Aorta (tissue), 5 donors: ENCODE data around the gene NR6A1. TPM values are rescaled to one million over a fixed set of nuclear protein-coding genes. Genes with fewer than 3 reads are reported as not detected.

Source experiments
- ATAC-seq: fragments of 200-7000 bp; cut with Tn5 transposase; one replicate; pipeline ENCODE4 v1.9.1; 2022; ENCODE audit warnings: moderate library complexity; ENCODE audit not compliant: low FRiP score
- DNase-seq, 2 donors: peaks; one replicate each; pipeline ENCODE4 v3.0.0-alpha.2; 2020
- H3K27ac ChIP-seq, 2 donors: one replicate each; pipeline ENCODE4 v1.5.1; 2013; ENCODE audit warnings: low read length in 2 of 2, mild to moderate bottlenecking in 2 of 2, moderate library complexity in 2 of 2, control low read depth in 1 of 2, inconsistent platforms in 1 of 2, low read depth in 1 of 2
- H3K27me3 ChIP-seq, 2 donors: one replicate each; pipeline ENCODE4 v1.6.1; 2013; ENCODE audit warnings: control low read depth in 1 of 2, low read length in 1 of 2, mild to moderate bottlenecking in 1 of 2, moderate library complexity in 1 of 2; ENCODE audit not compliant: insufficient read depth in 2 of 2, control insufficient read depth in 1 of 2
- H3K36me3 ChIP-seq, 2 donors: one replicate each; pipeline ENCODE4 v1.6.1; 2013; ENCODE audit warnings: control low read depth in 1 of 2, low read length in 1 of 2, mild to moderate bottlenecking in 1 of 2; ENCODE audit not compliant: insufficient read depth in 2 of 2, control insufficient read depth in 1 of 2
- H3K4me1 ChIP-seq, 2 donors: one replicate each; pipeline ENCODE4 v1.6.1; 2013; ENCODE audit warnings: low read length in 2 of 2, control low read depth in 1 of 2, mild to moderate bottlenecking in 1 of 2, moderate library complexity in 1 of 2; ENCODE audit not compliant: insufficient read depth in 2 of 2, control insufficient read depth in 1 of 2
- H3K4me3 ChIP-seq, 2 donors: one replicate each; pipeline ENCODE4 v1.5.1; 2013; ENCODE audit warnings: low read length in 2 of 2, control low read depth in 1 of 2, mild to moderate bottlenecking in 1 of 2
- H3K9me3 ChIP-seq: one replicate; pipeline ENCODE4 v1.6.1; 2013; ENCODE audit warnings: mild to moderate bottlenecking, low read length; ENCODE audit not compliant: control insufficient read depth
- WGBS, 2 donors: extraction: QIAGEN DNeasy Blood & Tissue Kit; methylation state at CpG; one replicate each; pipeline ENCODE4 v1.1.7; 2013; 5-methylcytosine and 5-hydroxymethylcytosine counted together
- intact Hi-C, 2 donors: fragments of 100-400 bp; cut with DNase I; formaldehyde crosslinking; loops; one replicate each; pipeline versions ENCODE4 v1.14.2 to v1.15.0; 2022
- polyA plus RNA-seq, 2 donors: library from polyadenylated mRNA; stranded (reverse); fragments of 200-250 nt; gene quantifications; one replicate each; pipeline ENCODE4 v1.2.3, GENCODE V29; 2013
- total RNA-seq, 2 donors: library from RNA; stranded (reverse); fragmentation: NEBNext Ultra II Directional; extraction: Animal tissue kit (Norgen Biotek cat#: 25700); gene quantifications; one replicate each; pipeline ENCODE4 v1.2.1, GENCODE V29; 2021
- donor health status: healthy with polysubstance abuse.
- donor health status: Bipolar disorder and iron deficiency.
- donor health status: DM: no; HTN: no; CAD: no.
- donor health status: DM: no; HTN: no; CAD: no.
- donor health status: DM: yes; HTN: yes; CAD: no.

NR6A1 gene
- total and polyA plus RNA-seq, 4 donors: 0.26 to 1.6 (median 0.46) TPM

DNA sequence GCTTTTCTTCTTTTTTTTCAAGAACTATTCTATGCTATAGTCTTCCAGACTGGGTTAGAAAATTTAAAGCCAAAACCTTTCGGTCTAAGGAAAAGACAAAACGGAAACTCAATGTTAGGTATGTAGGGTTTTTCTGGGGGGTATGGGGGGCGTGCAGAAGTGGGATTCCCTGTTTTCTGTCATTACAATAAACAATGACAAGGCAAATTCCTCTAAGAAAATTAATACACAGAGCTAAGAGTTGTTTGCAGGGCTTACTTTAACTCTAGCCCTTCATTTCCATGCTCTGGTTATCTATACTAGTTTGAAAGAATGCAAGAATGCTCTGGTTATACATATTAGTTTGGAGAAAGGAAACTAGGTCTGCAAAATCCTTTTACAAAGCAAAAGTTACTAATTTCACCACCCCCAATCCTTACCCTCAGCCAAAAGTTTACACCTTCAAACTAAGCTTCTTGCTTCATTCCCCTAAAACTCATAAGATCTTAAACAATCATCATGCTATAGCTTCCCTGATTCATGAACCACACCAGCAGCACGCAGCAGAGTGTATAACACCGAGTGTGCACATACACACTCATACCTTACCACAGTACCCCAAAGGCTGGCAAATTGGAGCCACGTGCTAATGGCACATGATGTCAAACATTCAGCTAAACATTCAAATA is 174.8 kb downstream of the NR6A1 start:
- no peaks in the 10 kb centered on the region for H3K27me3 ChIP-seq
- WGBS, 2 donors: 74 to 79% methylated on average over 6 of the region's 6 CpGs
- no peak overlapping the region for H3K4me3 ChIP-seq
- no peak for DNase-seq
- H3K27ac ChIP-seq: no peak overlapping the region
- no peak for ATAC-seq
- H3K9me3 ChIP-seq: peaks cover 2% of the 10 kb centered on the region
- intact Hi-C loops: no loop called here
- no peaks in the 10 kb centered on the region for H3K4me1 ChIP-seq
- no peaks in the 10 kb centered on the region for H3K36me3 ChIP-seq

DNA sequence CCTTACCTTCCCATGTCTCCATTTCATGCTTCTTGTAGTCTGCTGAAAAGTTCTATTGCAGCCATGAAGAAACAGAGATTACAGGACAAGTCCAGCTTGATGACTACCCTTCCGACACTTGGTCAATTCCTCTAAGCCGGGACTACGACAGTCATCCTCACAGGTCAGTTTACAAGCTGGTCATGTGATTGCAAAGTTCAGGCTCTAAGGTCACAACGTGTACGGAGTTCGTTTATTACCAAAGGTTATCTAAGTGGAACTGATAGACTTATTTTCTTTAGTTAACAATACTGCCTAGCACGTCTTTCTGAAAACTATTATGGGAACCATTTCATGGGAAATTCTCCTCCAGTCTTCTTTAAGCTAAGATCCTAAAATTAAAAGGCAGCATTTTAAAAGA is 175.4 kb downstream of the NR6A1 start:
- intact Hi-C loops: no loop called here
- ATAC-seq (no peak), DNase-seq (no peak)
- Histone ChIP-seq H3K4me3 (no peak overlapping the region), H3K27ac (no peak overlapping the region), H3K36me3 (no peaks in the 10 kb centered on the region), H3K9me3 (peaks cover 2% of the 10 kb centered on the region), H3K27me3 (no peaks in the 10 kb centered on the region), H3K4me1 (no peaks in the 10 kb centered on the region)
- WGBS, 2 donors: 75 to 78% methylated on average over 7 of the region's 7 CpGs

DNA sequence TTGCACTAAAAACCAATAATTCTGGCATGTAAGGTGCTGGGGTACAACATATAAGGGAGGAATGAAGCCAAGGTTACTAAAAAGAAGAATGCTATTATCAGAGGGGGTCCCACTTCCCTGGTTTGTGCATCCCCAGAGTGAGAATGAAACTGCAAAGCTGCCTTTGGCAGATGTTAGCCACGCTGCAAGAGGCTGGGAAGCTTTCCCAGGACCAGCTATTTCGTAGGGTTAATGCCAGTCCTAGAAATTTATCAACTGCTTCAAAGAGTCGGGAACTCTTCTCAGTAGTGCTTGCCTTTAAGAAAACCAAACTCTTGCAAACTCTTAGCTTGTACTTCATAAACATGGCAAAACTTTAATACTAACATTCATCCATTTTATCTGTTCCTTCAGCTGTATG is 176.4 kb downstream of the NR6A1 start:
- Histone ChIP-seq H3K27ac (no peak overlapping the region), H3K27me3 (no peaks in the 10 kb centered on the region), H3K9me3 (peaks cover 2% of the 10 kb centered on the region), H3K4me3 (no peak overlapping the region), H3K36me3 (no peaks in the 10 kb centered on the region), H3K4me1 (no peaks in the 10 kb centered on the region)
- 15 to 22% methylated on average over 3 of the region's 3 CpGs for WGBS, 2 donors
- DNase-seq (no peak), ATAC-seq (no peak)
- intact Hi-C loops: no loop called here

DNA sequence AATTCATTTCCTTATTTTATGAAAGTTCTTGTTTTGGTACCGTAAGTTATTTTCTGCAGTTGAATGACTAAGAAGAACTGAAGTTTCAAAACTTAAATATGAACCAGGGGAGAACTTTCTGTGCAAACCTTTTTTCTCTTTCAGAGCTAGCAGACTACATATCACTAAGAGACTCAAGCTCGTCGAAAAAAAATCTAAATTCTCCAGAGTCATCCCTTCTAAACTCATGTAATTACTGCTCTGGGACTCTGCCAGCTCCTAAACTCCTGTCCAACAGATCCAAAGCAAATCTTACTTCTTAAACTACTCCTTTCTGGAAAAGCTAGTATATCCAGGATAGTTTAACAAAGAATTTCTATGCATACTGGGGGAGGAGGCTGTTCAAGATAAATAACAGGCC is 176.9 kb downstream of the NR6A1 start:
- H3K27me3 ChIP-seq: no peaks in the 10 kb centered on the region
- intact Hi-C loops: no loop called here
- H3K9me3 ChIP-seq: peaks cover 2% of the 10 kb centered on the region
- DNase-seq (no peak), ATAC-seq (no peak)
- 43 to 55% methylated on average over 3 of the region's 3 CpGs for WGBS, 2 donors
- no peak overlapping the region for H3K4me3 ChIP-seq
- H3K4me1 ChIP-seq: no peaks in the 10 kb centered on the region
- H3K36me3 ChIP-seq: no peaks in the 10 kb centered on the region
- no peak overlapping the region for H3K27ac ChIP-seq

DNA sequence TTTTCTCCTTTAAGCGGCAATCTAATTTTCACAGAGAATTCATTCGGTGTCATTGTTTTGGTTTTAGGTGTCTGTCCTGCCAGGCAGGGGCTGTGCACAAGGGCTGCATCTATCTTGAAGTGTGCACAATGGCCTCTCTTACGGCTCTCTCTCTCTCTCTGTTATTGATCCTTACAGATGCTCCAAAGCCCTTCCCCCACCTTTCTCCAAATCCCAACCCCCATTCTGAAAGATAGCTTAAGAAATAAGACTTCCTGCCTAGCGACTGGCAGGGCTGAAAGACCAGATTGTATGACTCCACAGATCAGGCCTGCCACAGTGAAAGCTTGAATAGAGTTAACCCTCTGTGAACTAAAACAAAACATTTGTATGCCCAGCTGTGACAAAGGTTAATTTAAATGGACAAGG is 177.5 kb downstream of the NR6A1 start:
- intact Hi-C loops: no loop called here
- H3K9me3 ChIP-seq: peaks cover 2% of the 10 kb centered on the region
- H3K4me1 ChIP-seq: no peaks in the 10 kb centered on the region
- WGBS, 2 donors: 27 to 32% methylated on average over 4 of the region's 4 CpGs
- H3K27ac ChIP-seq: no peak overlapping the region
- H3K4me3 ChIP-seq: no peak overlapping the region
- H3K36me3 ChIP-seq: no peaks in the 10 kb centered on the region
- no peaks in the 10 kb centered on the region for H3K27me3 ChIP-seq
- no peak for DNase-seq
- ATAC-seq: no peak

DNA sequence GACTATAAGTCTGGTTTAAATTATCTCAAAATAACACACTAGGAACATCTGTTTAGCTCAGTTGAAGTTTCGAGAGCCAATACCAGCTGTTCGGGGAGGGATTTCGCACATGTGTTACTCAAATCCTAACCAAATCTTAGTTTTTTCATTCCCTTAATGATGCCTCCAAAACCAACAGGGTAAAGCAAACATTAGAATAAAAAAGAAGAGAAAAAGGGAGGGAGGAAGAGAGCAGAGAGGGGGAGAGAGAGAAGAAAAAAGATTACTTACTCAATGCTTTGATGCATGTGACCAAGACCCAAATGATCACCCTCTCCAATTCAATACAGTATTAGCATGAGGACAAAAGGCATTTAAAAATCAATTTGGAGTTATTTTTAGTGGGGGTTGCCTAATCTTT is 177.9 kb downstream of the NR6A1 start:
- WGBS, 2 donors: 10 to 19% methylated on average over 3 of the region's 3 CpGs
- no peak overlapping the region for H3K27ac ChIP-seq
- no peak for DNase-seq
- intact Hi-C loops: no loop called here
- H3K27me3 ChIP-seq: no peaks in the 10 kb centered on the region
- ATAC-seq: no peak
- H3K4me3 ChIP-seq: no peak overlapping the region
- no peaks in the 10 kb centered on the region for H3K4me1 ChIP-seq
- H3K9me3 ChIP-seq: peaks cover 2% of the 10 kb centered on the region
- H3K36me3 ChIP-seq: no peaks in the 10 kb centered on the region

DNA sequence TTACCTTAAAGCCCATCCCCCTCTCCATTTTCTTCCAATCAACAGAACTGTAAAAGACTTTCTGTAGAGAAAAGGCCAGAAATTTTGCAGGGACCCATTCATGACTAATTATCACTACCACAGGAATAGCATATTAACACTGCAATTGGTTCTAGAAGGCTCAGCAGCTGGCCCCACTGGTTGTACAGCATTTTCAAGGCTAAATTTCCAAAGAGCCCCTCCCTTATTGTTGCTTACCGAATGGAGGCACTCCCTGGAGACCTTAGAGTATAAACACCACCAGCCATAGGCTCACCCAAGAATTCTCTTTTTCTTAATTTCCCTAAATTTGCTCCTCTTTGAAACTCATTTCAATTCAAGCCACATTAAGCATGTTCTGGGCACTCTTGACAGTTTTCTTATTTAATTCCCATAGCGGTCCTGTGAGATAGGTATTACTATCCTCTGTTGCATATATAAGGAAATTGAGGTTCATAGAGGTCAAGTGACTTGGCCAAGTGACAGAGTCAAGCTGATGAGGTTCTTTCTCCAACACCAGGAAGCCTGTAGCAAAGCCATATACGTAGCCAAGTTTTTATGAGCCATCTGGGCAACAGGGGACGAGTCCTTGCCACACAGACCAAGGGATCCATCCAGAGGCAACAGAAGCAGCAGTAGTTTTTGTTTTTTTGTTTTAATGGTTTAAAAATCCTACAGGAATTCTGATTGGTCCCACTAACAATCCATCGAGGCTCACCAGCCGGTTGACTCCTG is 180.0 kb downstream of the NR6A1 start:
- intact Hi-C loops: no loop called here
- WGBS, 2 donors: 89 to 91% methylated on average over 6 of the region's 6 CpGs

DNA sequence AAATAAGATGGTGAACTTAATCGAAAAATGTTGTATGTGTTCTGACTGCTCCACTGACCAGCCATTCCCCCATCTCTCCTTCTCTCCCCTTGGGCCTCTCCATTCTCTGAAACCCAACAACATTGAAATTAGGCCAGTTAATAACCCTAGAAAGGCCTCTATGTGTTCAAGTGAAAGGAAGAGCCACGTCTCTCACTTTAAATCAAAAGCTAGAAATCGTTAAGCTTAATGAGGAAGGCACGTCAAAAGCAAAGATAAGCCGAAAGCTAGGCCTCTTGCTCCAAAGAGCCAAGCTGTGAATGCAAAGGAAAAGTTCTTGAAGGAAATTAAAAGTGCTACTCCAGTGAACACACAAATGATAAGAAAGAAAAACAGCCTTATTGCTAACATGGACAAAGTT is 186.5 kb downstream of the NR6A1 start:
- Histone ChIP-seq H3K9me3 (no peaks in the 10 kb centered on the region), H3K4me1 (no peaks in the 10 kb centered on the region), H3K27me3 (no peaks in the 10 kb centered on the region), H3K27ac (no peak overlapping the region), H3K4me3 (no peak overlapping the region), H3K36me3 (no peaks in the 10 kb centered on the region)
- ATAC-seq: no peak
- DNase-seq: no peak
- 83 to 86% methylated on average over 5 of the region's 5 CpGs for WGBS, 2 donors
- intact Hi-C loops: no loop called here

More for the DNA sequence above, 180.0 kb downstream of the NR6A1 start:
- DNase-seq: no peak
- ATAC-seq: no peak
- Histone ChIP-seq H3K4me1 (no peaks in the 10 kb centered on the region), H3K4me3 (no peak overlapping the region), H3K9me3 (no peaks in the 10 kb centered on the region), H3K27ac (no peak overlapping the region), H3K36me3 (no peaks in the 10 kb centered on the region), H3K27me3 (no peaks in the 10 kb centered on the region)

DNA sequence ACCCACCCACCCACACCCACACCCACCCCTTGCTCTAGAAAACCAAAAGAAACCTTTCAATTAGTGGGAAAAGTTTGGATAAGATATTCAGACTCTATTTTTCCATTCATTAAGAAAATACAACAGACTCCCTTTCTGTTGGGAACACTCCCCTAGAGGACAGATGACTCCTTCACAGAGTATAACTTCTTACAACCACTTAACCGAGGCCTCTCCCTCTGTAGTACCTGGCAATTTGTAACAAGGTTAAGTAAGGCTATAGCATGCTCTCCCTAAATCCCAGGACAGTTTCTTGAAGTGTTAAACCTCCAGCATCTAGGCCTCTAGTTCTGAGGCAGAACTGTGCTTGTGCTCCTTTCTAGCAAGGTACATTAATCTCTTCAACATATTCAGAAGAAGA is 188.0 kb downstream of the NR6A1 start:
- H3K27me3 ChIP-seq: no peaks in the 10 kb centered on the region
- H3K4me1 ChIP-seq: no peaks in the 10 kb centered on the region
- no peaks in the 10 kb centered on the region for H3K36me3 ChIP-seq
- H3K9me3 ChIP-seq: no peaks in the 10 kb centered on the region
- H3K4me3 ChIP-seq: no peak overlapping the region
- no peak overlapping the region for H3K27ac ChIP-seq
- ATAC-seq: no peak
- 66% methylated on average over 1 of the region's 1 CpG for WGBS, 2 donors
- no peak for DNase-seq
- intact Hi-C loops: no loop called here
